Measurements from ENCODE around the gene NPM1.
A peak's percentile ranks its signal among the peaks of the same experiment; 100 is the strongest.
"Not testable (repeated sequence)": the region's sequence is repeated elsewhere in the genome, so short reads cannot be mapped to it uniquely, and the experiment has no call there.

Gene NPM1

DNA sequence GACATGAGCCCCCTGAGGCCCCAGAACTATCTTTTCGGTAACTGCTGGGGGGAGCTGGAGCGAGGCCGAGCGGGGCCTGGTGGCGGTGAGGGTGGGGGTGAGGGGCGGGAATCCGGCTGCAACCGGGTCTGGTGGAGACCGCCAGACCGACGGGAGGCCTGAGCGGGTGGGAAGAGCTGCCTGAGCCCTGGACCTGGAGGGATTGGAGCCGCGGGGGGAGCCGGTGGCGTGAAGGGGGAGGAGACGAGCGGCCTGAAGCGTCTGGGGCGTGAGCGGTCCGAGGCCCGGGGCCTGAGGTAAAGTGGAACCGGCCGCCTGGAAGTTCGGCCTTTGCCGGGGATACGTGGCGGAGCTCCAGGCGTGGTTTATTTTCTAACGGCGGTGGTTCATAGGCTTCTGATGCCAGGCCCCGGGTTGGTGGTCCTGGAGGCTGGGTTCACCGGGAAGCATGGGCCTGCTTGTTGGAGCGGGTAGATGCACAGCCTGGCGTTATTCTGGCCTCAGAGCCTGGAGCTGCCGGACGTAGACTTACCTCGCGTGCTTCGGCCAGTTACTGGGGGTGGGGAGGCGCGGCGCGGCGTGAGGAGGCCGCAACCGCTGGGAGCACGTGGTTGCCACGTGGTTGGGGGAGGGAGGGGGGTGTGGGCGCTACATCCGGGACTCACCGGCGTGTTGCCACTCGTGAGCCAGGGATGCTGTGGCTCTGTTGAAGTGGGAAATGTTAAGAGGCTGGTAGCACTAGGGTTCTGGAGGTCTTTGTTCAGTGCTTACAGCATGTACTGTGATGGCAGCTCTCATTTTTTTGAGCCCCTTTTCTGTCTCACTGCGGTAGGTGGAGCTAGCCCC, 544 bp downstream of the NPM1 start:
- TF ChIP-seq, protein P1, sequence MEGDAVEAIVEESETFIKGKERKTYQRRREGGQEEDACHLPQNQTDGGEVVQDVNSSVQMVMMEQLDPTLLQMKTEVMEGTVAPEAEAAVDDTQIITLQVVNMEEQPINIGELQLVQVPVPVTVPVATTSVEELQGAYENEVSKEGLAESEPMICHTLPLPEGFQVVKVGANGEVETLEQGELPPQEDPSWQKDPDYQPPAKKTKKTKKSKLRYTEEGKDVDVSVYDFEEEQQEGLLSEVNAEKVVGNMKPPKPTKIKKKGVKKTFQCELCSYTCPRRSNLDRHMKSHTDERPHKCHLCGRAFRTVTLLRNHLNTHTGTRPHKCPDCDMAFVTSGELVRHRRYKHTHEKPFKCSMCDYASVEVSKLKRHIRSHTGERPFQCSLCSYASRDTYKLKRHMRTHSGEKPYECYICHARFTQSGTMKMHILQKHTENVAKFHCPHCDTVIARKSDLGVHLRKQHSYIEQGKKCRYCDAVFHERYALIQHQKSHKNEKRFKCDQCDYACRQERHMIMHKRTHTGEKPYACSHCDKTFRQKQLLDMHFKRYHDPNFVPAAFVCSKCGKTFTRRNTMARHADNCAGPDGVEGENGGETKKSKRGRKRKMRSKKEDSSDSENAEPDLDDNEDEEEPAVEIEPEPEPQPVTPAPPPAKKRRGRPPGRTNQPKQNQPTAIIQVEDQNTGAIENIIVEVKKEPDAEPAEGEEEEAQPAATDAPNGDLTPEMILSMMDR (IDR thresholded peaks at IDR 0.05; ENCODE audit: low read depth, low read length), result no peak
- peak; percentile 50 for DNase-seq (ENCODE audit: extremely low read depth, low read depth)

DNA sequence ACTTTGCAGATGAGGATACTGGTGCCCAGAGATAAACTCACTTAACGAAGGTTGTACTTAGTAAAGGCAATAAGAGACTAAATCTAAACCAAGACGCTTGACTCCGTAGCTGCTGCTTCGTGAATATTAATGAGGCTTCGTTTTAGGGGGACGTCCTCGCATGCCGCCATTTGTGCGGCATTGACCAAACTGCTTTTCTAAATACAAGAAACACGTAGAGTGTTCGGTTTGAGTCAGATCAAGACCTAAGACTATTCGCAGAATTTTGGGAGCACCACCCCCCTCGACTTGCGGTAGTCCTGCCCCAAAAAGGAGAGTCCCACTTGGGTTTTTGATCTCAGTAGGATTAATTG, 1.1 kb downstream of the NPM1 start:
- TF ChIP-seq, protein P1 (IDR thresholded peaks at IDR 0.05; ENCODE audit: low read depth, low read length), result no peak
- DNase-seq (ENCODE audit: extremely low read depth, low read depth), result no peak

DNA sequence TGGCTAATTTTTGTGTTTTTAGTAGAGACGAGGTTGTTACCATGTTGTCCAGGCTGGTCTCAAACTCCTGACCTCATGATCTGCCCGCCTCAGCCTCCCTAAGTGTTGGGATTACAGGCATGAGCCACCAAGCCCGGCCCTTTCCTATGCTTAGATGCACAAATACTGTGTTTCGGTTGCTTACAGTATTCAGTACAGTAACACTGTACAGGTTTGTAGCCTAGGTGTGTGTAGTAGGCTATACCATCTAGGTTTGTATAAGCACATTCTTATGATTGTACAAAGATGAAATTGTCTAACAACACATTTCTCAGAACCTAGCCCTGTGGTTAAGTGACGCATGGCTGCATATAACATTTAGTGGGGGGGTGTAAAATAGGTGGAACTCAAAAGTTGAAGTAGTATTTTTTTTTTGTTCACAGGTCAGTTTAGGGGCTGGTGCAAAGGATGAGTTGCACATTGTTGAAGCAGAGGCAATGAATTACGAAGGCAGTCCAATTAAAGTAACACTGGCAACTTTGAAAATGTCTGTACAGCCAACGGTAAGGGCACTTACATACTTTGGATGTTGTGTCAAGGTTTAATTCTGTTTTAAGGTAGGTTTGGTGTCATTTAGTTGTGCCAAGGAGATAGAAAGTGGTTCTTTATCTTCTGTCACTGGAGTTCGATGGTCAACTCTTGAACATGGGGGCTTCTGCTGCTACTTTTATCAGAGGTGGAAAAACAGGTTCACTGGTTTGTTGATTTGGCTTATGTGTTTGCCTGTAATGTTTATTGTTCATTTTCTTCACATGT, 3.4 kb downstream of the NPM1 start:
- no peak for DNase-seq (ENCODE audit: extremely low read depth, low read depth)
- TF ChIP-seq, protein P1 (IDR thresholded peaks at IDR 0.05; ENCODE audit: low read depth, low read length), result no peak

DNA sequence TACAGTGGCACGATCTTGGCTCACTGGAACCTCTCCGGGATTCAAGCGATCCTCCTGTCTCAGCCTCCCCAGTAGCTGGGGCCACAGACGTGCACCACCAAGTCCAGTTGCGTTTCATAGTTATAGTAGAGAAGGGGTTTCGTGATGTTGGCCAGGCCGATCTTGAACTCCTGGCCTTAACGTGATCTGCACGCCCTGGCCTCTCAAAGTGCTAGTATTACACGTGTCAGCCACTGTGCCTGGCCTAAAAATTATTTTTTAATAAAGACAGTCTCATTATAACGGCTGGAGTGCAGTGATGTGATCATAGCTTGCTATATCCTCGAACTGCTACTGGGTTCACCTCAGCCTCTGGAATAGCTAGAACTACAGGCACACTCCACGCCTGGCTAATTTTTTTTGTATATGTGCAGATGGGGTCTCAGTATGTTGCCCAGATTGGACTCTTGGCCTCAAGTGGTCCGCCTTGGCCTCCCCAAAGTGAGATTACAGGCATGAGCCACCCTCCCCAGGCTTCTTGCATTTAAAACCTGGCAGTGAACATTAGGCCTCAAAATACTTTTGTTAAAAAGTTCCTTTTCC, 4.4 kb downstream of the NPM1 start:
- TF ChIP-seq, protein P1 (IDR thresholded peaks at IDR 0.05; ENCODE audit: low read depth, low read length), result no peak
- DNase-seq (ENCODE audit: extremely low read depth, low read depth), result no peak

DNA sequence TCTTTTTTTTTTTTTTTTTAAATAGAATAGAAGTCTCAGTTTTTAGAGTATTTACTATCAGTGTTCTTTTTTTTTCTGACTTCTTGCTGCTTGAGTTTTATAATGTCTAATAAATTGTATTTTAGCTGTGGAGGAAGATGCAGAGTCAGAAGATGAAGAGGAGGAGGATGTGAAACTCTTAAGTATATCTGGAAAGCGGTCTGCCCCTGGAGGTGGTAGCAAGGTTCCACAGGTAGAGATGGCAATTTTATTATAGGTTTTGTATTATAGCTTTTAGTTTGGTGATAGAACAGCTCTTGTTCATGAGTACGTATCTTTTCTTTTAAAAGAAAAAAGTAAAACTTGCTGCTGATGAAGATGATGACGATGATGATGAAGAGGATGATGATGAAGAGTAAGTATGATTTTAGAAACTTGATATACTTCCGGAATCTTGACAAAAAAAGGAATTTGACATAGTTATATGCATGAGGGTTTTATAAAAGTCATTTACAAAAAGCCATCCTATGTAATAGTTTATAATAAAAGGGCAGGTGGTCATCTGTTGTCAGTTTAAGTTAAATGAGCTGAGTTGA, 5.0 kb downstream of the NPM1 start:
- no peak for DNase-seq (ENCODE audit: extremely low read depth, low read depth)
- TF ChIP-seq, protein P1 (IDR thresholded peaks at IDR 0.05; ENCODE audit: low read depth, low read length), result no peak

DNA sequence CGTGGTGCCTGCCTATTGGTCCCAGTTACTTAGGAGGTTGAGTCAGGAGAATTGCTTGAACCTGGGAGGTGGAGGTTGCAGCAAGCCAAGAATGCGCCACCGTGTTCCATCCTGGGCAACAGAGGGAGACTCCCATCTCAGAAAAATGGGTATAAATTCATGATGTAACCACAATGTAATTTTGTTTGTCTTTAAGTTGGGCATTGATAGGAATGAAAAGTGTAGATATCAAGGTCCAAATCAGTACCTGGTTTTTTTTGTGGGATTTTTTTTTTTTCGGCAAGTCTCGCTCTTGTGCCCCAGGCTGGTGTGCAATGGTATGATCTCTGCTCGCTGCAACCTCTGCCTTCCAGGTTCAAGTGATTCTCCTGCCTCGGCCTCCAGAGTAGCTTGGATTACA, 7.4 kb downstream of the NPM1 start:
- DNase-seq (ENCODE audit: extremely low read depth, low read depth), result no peak
- TF ChIP-seq, protein P1 (IDR thresholded peaks at IDR 0.05; ENCODE audit: low read depth, low read length), result no peak

DNA sequence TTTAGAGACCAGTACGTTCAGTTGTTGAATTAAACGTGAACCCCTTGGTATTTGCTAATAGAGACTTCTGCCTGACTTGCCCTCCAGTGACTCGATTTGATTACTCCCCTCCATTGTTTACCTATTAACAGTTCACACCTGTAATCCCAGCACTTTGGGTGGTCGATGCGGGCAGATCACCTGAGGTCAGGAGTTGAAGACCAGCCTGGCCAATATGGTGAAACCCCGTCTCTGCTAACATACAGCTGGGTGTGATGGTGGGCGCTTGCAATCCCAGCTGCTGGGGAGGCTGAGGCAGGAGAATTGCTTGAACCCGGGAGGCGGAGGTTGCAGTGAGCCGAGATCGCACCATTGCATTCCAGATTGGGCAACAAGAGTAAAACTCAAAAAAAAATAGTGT, 8.9 kb downstream of the NPM1 start:
- DNase-seq (ENCODE audit: extremely low read depth, low read depth), result not testable (repeated sequence)

Measured in AG09319 (cell line).